Natural killer cell treated with Interleukin-12 subunit alpha and Interleukin-12 subunit beta and Interleukin-15 and Interleukin-18, amount 100 ng/mL, for 72 hours (primary cell): ENCODE data around the gene TRIB2. TPM values are rescaled to one million over a fixed set of nuclear protein-coding genes. Genes with fewer than 3 reads are reported as not detected.

Experiments
- ATAC-seq, 2 donors: fragments of 150-1000 bp; cut with Tn5 transposase in 1 of 2; sonication (Bioruptor Pico), chemical (Tn5 transposase) in 1 of 2; 2 replicates each; pipeline ENCODE4 v1.10.0; 2021
- DNase-seq: peaks from one replicate; pipeline ENCODE4 v3.0.0; 2022; ENCODE audit warnings: low spot score
- H3K27ac Mint-ChIP-seq, 2 donors: 1 replicate in 1 of 2; 2 replicates in 1 of 2; pipeline ENCODE4 v1.8.0; 2022; ENCODE audit warnings: mixed read lengths in 2 of 2, mild to moderate bottlenecking in 1 of 2, moderate library complexity in 1 of 2
- H3K27me3 Mint-ChIP-seq, 2 donors: 1 replicate in 1 of 2; 2 replicates in 1 of 2; pipeline ENCODE4 v1.8.0; 2022; ENCODE audit warnings: mixed read lengths in 2 of 2
- H3K36me3 Mint-ChIP-seq: one replicate; pipeline ENCODE4 v1.8.0; 2022; ENCODE audit warnings: mixed read lengths
- H3K4me1 Mint-ChIP-seq, 2 donors: 1 replicate in 1 of 2; 2 replicates in 1 of 2; pipeline ENCODE4 v1.8.0; 2022; ENCODE audit warnings: low read depth in 2 of 2, mixed read lengths in 2 of 2, mild to moderate bottlenecking in 1 of 2
- H3K4me3 Mint-ChIP-seq: one replicate; pipeline ENCODE4 v1.8.0; 2022; ENCODE audit warnings: mixed read lengths
- H3K9me3 Mint-ChIP-seq: 2 replicates; pipeline ENCODE4 v1.8.0; 2022; ENCODE audit warnings: mixed read lengths
- total RNA-seq, 2 donors: library from RNA; stranded (reverse); gene quantifications; one replicate each; pipeline ENCODE4 v1.2.3, GENCODE V29; 2022

TRIB2 gene
- total RNA-seq, 2 donors from 2014 or later = 8.7 to 12.3 TPM

- no peaks in the 10 kb centered on the region for H3K9me3 Mint-ChIP-seq
- H3K27ac Mint-ChIP-seq = peak overlapping the region; percentile 81 to 95
- H3K36me3 Mint-ChIP-seq = peaks cover 3% of the 10 kb centered on the region
- ATAC-seq = no peak
- peaks cover 72 to 82% of the 10 kb centered on the region in 2 donors for H3K4me1 Mint-ChIP-seq
- no peak for DNase-seq
- peak overlapping the region; percentile 99 for H3K4me3 Mint-ChIP-seq
- no peaks in the 10 kb centered on the region for H3K27me3 Mint-ChIP-seq
These were observed 2.9 kb downstream of the TRIB2 start for GRCh38 chr2:12719400-12720277.

GRCh38 chr2:12720278-12720620 lies 3.5 kb downstream of the TRIB2 start:
- ATAC-seq = no peak
- Mint-ChIP-seq H3K27ac (peak overlapping the region; percentile 81 to 95), H3K27me3 (no peaks in the 10 kb centered on the region), H3K4me1 (peaks cover 77 to 82% of the 10 kb centered on the region in 2 donors), H3K36me3 (peaks cover 7% of the 10 kb centered on the region), H3K9me3 (no peaks in the 10 kb centered on the region), H3K4me3 (peak overlapping the region; percentile 99)
- no peak for DNase-seq

GRCh38 chr2:12720754-12721378 lies 4.1 kb downstream of the TRIB2 start:
- no peak for ATAC-seq
- no peak for DNase-seq
- H3K27me3 Mint-ChIP-seq = no peaks in the 10 kb centered on the region
- H3K36me3 Mint-ChIP-seq = peaks cover 7% of the 10 kb centered on the region
- peaks cover 77 to 82% of the 10 kb centered on the region in 2 donors for H3K4me1 Mint-ChIP-seq
- H3K9me3 Mint-ChIP-seq = no peaks in the 10 kb centered on the region
- H3K27ac Mint-ChIP-seq = peak overlapping the region; percentile 81 to 95
- peak overlapping the region; percentile 99 for H3K4me3 Mint-ChIP-seq

GRCh38 chr2:12721566-12722446 lies 5.1 kb downstream of the TRIB2 start:
- Mint-ChIP-seq H3K27me3 (no peaks in the 10 kb centered on the region), H3K9me3 (no peaks in the 10 kb centered on the region), H3K36me3 (peaks cover 7% of the 10 kb centered on the region), H3K4me1 (peaks cover 80 to 87% of the 10 kb centered on the region in 2 donors), H3K27ac (peak overlapping the region; percentile 81 to 95), H3K4me3 (peak overlapping the region; percentile 99)
- DNase-seq (no peak), ATAC-seq (peak; percentile 2 to 35)

GRCh38 chr2:12722447-12723316 lies 5.9 kb downstream of the TRIB2 start:
- DNase-seq (no peak), ATAC-seq (no peak)
- H3K4me3 Mint-ChIP-seq = peak overlapping the region; percentile 99
- H3K36me3 Mint-ChIP-seq = peaks cover 7% of the 10 kb centered on the region
- no peaks in the 10 kb centered on the region for H3K27me3 Mint-ChIP-seq
- peak overlapping the region; percentile 81 to 95 for H3K27ac Mint-ChIP-seq
- H3K4me1 Mint-ChIP-seq = peaks cover 85 to 95% of the 10 kb centered on the region in 2 donors
- H3K9me3 Mint-ChIP-seq = no peaks in the 10 kb centered on the region

GRCh38 chr2:12723736-12724463 lies 7.2 kb downstream of the TRIB2 start:
- H3K27ac Mint-ChIP-seq = peak overlapping the region; percentile 38 to 95
- peak overlapping the region; percentile 99 for H3K4me3 Mint-ChIP-seq
- no peak for DNase-seq
- ATAC-seq = no peak
- no peaks in the 10 kb centered on the region for H3K9me3 Mint-ChIP-seq
- H3K4me1 Mint-ChIP-seq = peaks cover 91 to 99% of the 10 kb centered on the region in 2 donors
- no peaks in the 10 kb centered on the region for H3K27me3 Mint-ChIP-seq
- peaks cover 7% of the 10 kb centered on the region for H3K36me3 Mint-ChIP-seq

- Mint-ChIP-seq H3K36me3 (peaks cover 7% of the 10 kb centered on the region), H3K4me3 (peak overlapping the region; percentile 79), H3K27me3 (no peaks in the 10 kb centered on the region), H3K4me1 (peaks cover 79 to 91% of the 10 kb centered on the region in 2 donors), H3K9me3 (no peaks in the 10 kb centered on the region), H3K27ac (peak overlapping the region; percentile 38 to 95)
- ATAC-seq = peak in 1 of 2 donors; percentile 59
- no peak for DNase-seq
These were observed 8.8 kb downstream of the TRIB2 start for GRCh38 chr2:12725233-12726187.

GRCh38 chr2:12726271-12726670 lies 9.5 kb downstream of the TRIB2 start:
- DNase-seq (no peak), ATAC-seq (no peak)
- Mint-ChIP-seq H3K36me3 (peaks cover 7% of the 10 kb centered on the region), H3K4me1 (peaks cover 80 to 89% of the 10 kb centered on the region in 2 donors), H3K27ac (peak overlapping the region; percentile 38 to 95), H3K4me3 (peak overlapping the region; percentile 79), H3K9me3 (no peaks in the 10 kb centered on the region), H3K27me3 (no peaks in the 10 kb centered on the region)

GRCh38 chr2:12727065-12727464 lies 10.3 kb downstream of the TRIB2 start:
- H3K4me3 Mint-ChIP-seq = peak overlapping the region; percentile 79
- DNase-seq (no peak), ATAC-seq (no peak)
- H3K4me1 Mint-ChIP-seq = peaks cover 80 to 87% of the 10 kb centered on the region in 2 donors
- peaks cover 7% of the 10 kb centered on the region for H3K36me3 Mint-ChIP-seq
- no peaks in the 10 kb centered on the region for H3K27me3 Mint-ChIP-seq
- H3K9me3 Mint-ChIP-seq = no peaks in the 10 kb centered on the region
- H3K27ac Mint-ChIP-seq = peak overlapping the region; percentile 38 to 95

- H3K36me3 Mint-ChIP-seq = peaks cover 7% of the 10 kb centered on the region
- DNase-seq (no peak), ATAC-seq (no peak)
- H3K4me3 Mint-ChIP-seq = peak overlapping the region; percentile 79
- H3K27ac Mint-ChIP-seq = peak overlapping the region; percentile 57 to 82
- H3K4me1 Mint-ChIP-seq = peaks cover 78 to 87% of the 10 kb centered on the region in 2 donors
- H3K27me3 Mint-ChIP-seq = no peaks in the 10 kb centered on the region
- H3K9me3 Mint-ChIP-seq = no peaks in the 10 kb centered on the region
These were observed 10.9 kb downstream of the TRIB2 start for GRCh38 chr2:12727641-12728040.

- Mint-ChIP-seq H3K27ac (peak overlapping the region; percentile 57 to 82), H3K27me3 (no peaks in the 10 kb centered on the region), H3K9me3 (no peaks in the 10 kb centered on the region), H3K4me3 (peak overlapping the region; percentile 79), H3K4me1 (peaks cover 71 to 80% of the 10 kb centered on the region in 2 donors), H3K36me3 (peaks cover 7% of the 10 kb centered on the region)
- ATAC-seq (peak; percentile 68 to 80), DNase-seq (no peak)
These were observed 11.6 kb downstream of the TRIB2 start for GRCh38 chr2:12728221-12728777.
